Hematopoietic multipotent progenitor cell treated with erythropoietin and hydrocortisone succinate and interleukin-3 and kit ligand, for 4 days (in vitro differentiated cells): ENCODE measurements around the gene ZNF20.
"Not testable (repeated sequence)": the region's sequence is repeated elsewhere in the genome, so short reads cannot be mapped to it uniquely, and the experiment has no call there.

Experiments used
- DNase-seq: peaks from one replicate; pipeline ENCODE4 v3.0.0-alpha.2; 2015

The ZNF20 gene

DNA sequence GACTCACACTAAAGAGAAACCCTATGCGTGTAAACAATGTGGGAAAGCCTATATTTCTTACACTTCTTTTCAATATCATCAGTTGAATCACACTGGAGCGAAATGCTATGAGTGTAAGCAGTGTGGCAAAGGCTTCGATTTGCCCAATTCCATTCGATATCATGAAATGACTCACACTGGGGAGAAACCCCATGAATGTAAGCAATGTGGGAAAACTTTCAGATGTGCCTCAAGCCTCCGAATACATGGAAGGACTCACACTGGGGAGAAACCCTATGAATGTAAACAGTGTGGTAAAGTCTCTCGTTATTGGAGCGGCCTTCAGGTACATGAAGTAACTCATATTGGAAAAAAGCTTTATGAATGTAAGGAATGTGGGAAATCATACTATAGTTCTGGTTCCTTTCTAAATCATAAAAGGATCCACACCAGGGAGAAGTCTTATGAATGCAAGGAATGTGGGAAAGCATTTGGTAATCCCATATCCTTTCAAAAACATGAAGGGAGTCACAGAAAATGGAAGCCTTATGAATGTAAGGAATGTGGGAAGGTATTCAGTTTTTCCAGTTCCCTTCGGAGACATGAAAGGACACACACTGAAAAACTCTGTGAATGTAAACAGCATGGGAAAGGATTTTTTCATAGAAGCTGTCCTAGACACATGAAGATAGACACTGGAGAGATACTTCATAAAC, 28.1 kb downstream of the ZNF20 start:
- DNase-seq, result no peak

DNA sequence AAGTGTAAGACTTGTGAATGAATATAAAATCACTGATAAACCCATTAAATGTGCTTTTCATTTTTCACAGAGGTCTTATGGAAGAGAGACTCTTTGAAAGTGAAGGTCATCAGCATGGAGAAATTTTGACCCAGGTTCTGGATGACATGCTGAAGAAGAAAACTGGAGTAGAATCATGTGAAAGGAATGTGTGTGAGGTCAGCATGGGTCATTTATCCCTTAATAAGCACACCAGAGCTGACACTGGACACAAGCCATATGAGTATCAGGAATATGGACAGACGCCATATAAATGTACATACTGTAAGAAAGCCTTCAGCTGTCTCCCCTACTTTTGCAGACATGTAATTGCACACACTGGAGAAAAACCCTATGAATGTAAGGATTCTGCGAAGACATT, 29.0 kb downstream of the ZNF20 start:
- DNase-seq, result no peak

DNA sequence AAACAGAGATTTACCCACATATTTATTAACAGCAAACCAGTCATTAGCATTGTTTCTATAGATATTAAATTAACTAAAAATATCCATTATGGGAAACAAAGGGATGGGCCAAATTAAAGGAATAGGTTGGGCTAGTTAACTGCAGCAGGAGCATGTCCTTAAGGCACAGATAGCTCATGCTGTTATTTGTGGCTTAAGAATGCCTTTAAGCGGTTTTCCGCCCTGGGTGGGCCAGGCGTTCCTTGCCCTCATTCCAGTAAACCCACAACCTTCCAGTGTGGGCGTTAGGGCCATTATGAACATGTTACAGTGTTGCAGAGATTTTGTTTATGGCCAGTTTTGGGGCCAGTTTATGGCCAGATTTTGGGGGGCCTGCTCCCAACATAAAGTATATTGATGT, 36.2 kb downstream of the ZNF20 start:
- not testable (repeated sequence) for DNase-seq

DNA sequence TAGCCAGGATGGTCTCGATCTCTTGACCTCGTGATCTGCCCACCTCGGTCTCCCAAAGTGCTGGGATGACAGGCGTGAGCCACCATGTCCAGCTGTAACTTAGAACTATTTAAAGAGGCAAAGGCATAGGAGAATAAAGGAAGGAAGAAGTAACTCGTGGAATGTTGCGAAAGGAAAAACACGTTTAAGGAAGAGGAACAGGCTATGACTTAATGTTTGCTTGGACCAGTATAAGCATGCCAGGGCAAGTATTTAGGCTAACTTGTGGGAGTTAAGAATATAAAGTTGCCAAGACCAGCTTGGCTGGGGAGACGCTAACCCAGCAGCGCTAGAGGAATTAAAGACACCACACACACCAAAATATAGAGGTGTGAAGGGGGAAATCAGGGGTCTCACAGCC, 42.1 kb downstream of the ZNF20 start:
- no peak for DNase-seq

DNA sequence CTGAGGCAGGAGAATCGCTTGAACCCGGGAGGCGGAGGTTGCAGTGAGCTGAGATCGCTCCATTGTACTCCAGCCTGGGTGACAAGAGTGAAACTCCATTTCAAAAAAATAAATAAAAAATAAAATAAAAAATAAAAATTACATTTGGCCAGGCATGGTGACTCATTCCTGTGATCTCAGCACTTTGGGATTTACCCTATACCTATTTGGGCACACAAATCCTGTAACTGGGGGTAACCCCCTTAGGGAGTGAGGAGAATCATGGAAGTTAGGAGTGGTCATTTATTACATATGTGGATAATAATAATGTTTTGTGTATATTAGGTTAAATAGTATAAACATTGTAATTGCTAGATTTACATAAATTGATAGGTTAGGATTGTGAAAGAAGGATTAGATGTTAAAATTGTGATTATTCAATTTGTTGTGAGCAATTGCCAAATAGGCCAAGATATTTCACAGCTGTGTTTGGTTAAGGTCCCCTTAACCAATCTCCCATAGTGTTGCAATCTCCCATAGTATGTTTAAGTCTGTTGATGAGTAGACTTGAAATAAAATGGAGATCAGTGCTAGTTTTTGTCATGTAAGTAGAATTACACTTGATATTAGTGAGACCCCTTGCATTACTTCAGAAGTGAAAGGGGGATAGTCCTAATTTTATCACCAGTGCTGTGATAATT, 44.9 kb downstream of the ZNF20 start:
- peak; percentile 39 for DNase-seq

DNA sequence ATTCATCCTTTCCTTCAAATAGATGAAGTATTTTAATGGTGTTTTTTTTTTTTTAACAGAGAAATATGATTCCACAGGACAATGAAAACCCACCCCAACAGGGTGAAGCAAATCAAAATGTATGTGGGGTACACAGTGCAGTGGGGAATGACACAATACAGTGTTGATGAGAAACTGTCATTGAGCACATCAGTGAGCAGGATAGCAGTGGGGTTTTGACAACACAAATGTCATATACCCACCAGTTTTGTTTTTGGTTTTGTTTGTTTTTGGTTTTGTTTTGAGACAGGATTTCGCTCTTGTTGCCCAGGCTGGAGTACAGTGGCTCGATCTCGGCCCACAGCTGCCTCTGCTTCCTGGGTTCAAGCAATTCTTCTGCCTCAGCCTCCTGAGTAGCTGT, 46.4 kb downstream of the ZNF20 start:
- DNase-seq, result no peak

DNA sequence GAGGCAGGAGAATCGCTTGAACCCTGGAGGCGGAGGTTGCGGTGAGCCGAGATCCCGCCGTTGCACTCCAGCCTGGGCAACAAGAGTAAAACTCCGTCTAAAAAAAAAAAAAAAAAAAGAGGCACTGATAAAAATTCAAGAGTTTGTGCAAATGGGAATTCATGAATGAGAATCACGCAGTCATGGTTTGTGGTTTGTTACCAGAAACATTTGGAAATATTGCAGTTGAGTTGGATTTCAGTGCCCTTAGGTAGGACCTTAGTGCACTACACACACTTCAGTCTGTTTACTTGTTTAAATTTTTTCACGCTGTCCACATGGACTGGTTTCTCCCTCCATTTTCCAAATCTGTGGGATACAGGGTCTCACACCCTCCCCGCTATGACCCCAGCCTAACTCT, 47.2 kb downstream of the ZNF20 start:
- DNase-seq, result peak; percentile 52

DNA sequence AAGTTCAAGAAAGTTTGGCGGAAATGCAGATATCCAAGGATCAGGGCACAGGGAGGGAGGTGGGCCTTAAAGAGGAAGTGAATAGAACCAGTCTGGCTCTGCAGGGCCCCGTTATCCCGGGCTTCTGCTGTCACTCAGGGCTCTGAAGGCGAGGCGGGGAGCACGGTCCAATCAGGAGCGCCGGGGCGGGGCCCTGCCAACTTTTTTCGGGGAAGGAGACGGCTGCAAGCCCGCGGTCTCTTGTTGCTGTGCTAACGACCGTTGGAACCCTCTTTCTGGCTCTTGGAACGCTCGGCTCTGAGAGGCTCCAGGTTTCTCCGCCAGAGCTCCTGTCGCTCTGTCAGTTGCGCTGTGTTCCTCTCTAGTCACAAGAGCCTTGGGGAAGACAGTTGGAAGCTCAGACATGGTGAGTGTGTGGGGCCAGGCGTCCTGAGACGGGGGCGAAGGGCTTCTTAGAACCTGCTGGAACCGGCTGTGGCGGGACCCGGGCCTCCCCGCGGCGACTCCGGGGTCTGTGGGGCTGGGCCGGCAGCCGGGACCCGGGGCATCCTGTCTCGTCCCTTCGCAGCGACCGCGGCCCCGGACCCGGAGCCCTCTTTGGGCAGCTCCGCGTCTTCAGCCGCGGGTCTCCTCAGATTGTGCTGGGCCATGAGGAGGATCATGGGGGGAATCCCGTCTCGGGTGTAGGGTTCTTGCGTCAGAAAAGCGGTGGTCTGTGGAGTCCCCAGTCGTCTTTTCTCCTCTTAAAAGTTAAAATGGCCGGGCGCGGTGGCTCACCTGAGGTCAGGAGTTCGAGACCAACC, 47.9 kb downstream of the ZNF20 start:
- peak; percentile 97 for DNase-seq

DNA sequence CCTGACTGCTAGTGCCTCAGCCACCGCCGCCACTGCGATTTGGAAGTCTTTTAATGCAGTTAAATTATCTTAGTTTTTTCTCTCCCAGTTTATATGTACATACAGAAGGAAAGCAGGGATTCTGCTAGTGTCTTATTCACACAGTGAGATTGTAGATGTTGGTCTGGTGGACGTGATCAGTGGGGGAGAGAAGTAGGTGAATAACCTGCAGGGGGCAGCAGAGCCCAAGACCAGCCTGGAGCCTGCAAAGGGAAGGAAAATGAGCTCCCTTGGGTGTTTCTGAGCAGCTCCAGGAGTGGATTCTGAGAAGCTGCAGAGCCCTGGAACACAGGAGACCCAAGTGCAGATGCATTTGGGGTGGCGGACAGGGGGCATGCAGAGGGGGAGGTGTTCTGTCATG, 49.3 kb downstream of the ZNF20 start:
- peak; percentile 86 for DNase-seq

DNA sequence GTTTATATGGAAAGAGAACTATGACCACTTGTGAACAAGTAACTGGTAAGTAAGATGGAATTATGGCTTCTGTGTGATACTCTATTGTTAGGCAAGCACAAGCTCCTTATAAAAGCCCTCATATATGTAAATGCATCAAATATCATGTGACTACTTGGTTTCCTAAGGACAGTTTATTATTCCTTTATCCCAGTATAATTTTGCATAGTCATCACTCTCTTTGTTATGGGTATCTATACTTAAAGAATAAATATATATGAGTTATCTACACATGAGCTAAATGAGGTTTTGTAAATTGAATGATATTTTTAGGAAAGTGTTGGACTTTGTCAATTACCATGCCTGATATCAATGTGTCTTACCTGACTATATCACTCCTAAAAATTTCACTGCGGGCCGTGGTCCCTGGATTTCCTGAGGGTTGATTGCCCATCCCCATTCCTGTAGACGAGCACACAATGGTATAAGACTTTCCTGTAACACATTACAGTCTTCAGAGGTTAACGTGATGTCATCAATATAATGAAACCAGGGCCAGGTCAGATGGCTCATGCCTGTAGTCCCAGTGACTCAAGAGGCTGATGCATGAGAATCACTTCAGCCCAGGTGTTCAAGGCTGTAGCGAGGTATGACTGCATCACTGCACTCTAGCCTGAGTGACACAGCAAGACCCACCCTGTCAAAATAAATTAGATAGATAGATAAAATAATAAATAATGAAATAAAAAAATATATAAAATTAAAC, 54.9 kb downstream of the ZNF20 start:
- no peak for DNase-seq

DNA sequence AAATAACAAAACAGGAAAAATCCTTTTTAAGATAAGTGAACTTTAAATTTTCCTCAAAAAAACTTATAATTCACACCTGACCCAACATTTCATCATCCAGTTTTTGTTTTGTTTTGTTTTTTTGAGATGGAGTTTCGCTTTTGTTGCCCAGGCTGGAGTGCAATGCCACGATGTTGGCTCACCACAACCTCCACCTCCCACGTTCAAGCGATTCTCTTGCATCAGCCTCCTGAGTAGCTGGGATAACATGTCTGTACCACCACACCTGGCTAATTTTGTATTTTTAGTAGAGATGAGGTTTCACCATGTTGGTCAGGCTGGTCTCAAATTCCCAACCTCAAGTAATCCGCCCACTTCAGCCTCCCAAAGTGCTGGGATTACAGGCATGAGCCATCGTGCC, 56.8 kb downstream of the ZNF20 start:
- DNase-seq, result not testable (repeated sequence)
